Erythroblast (primary cell): Measurements from ENCODE around the gene SLC2A13.

Source experiments
- GATA1 ChIP-seq: IDR thresholded peaks from 2 replicates; pipeline ENCODE4 v1.6.1; 2011; ENCODE audit warnings: low read depth, mild to moderate bottlenecking, control low read depth, low read length, moderate library complexity
- POLR2A ChIP-seq: IDR thresholded peaks from 2 replicates; pipeline ENCODE4 v1.6.1; 2011; ENCODE audit warnings: mild to moderate bottlenecking, low read length

DNA sequence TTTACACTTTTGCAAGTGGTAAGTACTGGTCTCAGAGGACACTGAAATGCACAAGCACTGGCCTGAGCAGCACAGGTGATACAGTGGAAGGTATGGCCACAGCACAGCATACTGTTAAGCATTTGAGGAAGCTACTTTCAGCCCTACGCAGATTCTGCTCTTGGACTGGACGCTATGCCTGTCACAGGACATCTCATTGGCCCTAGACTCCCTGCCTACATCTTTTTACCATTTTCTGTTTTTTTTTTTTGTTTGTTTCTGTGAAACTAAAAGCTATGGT lies 342.1 kb downstream of the SLC2A13 start:
- no peak for TF ChIP-seq POLR2A
- TF ChIP-seq GATA1: no peak
